ENCODE measurements around the gene ST3GAL2. TPM values are rescaled to one million over a fixed set of nuclear protein-coding genes. Genes with fewer than 3 reads are reported as not detected.

Gene ST3GAL2
- total and polyA plus RNA-seq, 2 donors (not counting 1 experiment from before 2014, with no cell fraction given) = 18.2 to 71.3 TPM

DNA sequence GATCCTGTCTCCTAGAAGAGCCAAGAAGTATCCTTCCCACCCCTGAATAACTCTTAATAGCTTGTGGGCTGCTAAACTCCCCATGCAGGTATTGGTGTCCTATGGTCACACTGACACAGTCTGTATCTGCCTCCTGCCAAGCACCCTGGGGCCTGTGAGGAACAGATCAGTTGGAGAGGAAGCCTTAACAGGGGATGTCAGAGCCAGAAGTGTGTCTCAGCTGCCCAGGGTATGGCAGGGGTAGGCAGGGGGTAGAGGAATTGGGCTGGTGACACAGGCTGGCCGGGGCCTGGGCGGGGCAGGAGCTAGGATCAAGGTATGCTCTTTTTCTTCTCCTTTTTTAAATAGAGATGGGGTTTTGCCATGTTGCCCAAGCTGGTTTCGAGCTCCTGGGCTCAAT lies 47.5 kb downstream of the ST3GAL2 start:
- intact Hi-C loops (cut with micrococcal nuclease) = no loop called here
- H3K27ac Mint-ChIP-seq = no peak overlapping the region
- TF ChIP-seq, protein P1, sequence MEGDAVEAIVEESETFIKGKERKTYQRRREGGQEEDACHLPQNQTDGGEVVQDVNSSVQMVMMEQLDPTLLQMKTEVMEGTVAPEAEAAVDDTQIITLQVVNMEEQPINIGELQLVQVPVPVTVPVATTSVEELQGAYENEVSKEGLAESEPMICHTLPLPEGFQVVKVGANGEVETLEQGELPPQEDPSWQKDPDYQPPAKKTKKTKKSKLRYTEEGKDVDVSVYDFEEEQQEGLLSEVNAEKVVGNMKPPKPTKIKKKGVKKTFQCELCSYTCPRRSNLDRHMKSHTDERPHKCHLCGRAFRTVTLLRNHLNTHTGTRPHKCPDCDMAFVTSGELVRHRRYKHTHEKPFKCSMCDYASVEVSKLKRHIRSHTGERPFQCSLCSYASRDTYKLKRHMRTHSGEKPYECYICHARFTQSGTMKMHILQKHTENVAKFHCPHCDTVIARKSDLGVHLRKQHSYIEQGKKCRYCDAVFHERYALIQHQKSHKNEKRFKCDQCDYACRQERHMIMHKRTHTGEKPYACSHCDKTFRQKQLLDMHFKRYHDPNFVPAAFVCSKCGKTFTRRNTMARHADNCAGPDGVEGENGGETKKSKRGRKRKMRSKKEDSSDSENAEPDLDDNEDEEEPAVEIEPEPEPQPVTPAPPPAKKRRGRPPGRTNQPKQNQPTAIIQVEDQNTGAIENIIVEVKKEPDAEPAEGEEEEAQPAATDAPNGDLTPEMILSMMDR (IDR thresholded peaks at IDR 0.05) = no peak
- TF ChIP-seq EZH2 (IDR thresholded peaks at IDR 0.05; ENCODE audit: borderline replicate concordance, insufficient read depth, low read depth, low read length, poor library complexity, severe bottlenecking) = no peak
- Histone ChIP-seq H3K9me3 (ENCODE audit: control extremely low read depth in 1 of 3, control insufficient read depth in 2 of 3, insufficient read depth in 1 of 3, low read length in 2 of 3) (no peaks in the 10 kb centered on the region), H2AFZ (ENCODE audit: insufficient read depth, low read depth, low read length, poor library complexity, severe bottlenecking) (no peak overlapping the region), H4K20me1 (ENCODE audit: control insufficient read depth, insufficient read depth, low read length, poor library complexity, severe bottlenecking) (peaks cover 14% of the 10 kb centered on the region), H3K4me1 (ENCODE audit: control insufficient read depth in 2 of 2, insufficient read depth in 2 of 2, low read length in 2 of 2) (peaks cover 0 to 5% of the 10 kb centered on the region in 2 donors), H3K9ac (ENCODE audit: low read length) (no peak overlapping the region), H3K27ac (ENCODE audit: low read length in 2 of 2) (no peak overlapping the region), H3K36me3 (replicated peaks in 1 of 2; ENCODE audit: control extremely low read depth in 1 of 2, control insufficient read depth in 1 of 2, extremely low read depth in 1 of 2, insufficient read depth in 2 of 2, low read length in 1 of 2) (peaks cover 1 to 33% of the 10 kb centered on the region in 2 experiments), H3K79me2 (ENCODE audit: control insufficient read depth, insufficient read depth, low read length) (peaks cover 28% of the 10 kb centered on the region), H3K4me2 (replicated peaks; ENCODE audit: low read depth, low read length, poor library complexity, severe bottlenecking) (no peak overlapping the region), H3K27me3 (replicated peaks in 1 of 4; ENCODE audit: control extremely low read depth in 1 of 4, control insufficient read depth in 3 of 4, insufficient read depth in 4 of 4, low read length in 3 of 4) (no peaks in the 10 kb centered on the region), H3K4me3 (ENCODE audit: control extremely low read depth in 1 of 5, extremely low read depth in 1 of 5, insufficient read depth in 1 of 5, low read depth in 2 of 5, low read length in 4 of 5) (no peak overlapping the region)
- DNase-seq = no peak
- POLR2A ChIA-PET = interaction anchor here (0.5 to 0.7 kb wide), 3 partner anchors 15 to 106 kb away, joined by 3 to 4 read pairs (median 3); no protein-coding TSS in a partner anchor
- H3K4me1 Mint-ChIP-seq = peaks cover 4% of the 10 kb centered on the region
- H3K4me3 Mint-ChIP-seq = no peak overlapping the region
- H3K9me3 Mint-ChIP-seq (ENCODE audit: insufficient read depth) = no peaks in the 10 kb centered on the region
- CTCF ChIA-PET = interaction anchor here (1.3 to 1.7 kb wide), 2 partner anchors 10 to 27 kb away, joined by 4 to 7 read pairs; no protein-coding TSS in a partner anchor
- ATAC-seq (ENCODE audit: low read depth) = no peak
- WGBS (ENCODE audit: insufficient coverage) = 100% methylated on average over 2 of the region's 3 CpGs
- H3K27me3 Mint-ChIP-seq = no peaks in the 10 kb centered on the region

DNA sequence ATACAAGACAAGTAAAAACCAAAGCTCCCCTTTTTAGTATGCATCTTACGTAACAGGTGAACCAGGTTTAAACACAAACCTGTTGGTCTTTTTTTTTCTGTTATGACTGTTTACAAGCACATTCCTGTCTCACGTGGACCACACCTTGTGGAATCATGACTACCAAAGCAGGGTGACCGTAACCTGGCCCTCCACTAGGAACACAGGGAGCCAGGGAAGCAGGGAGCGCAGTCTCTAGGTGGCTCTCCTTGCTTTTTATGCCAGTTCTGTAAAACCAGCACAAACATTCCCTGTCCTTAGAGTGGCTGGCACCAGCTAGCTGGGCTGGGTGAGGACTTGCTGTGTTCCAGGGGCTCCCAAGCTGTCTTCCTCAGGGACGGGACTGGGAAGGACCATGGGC lies 48.1 kb downstream of the ST3GAL2 start:
- Histone ChIP-seq H3K27ac (ENCODE audit: low read length in 2 of 2) (no peak overlapping the region), H3K4me2 (replicated peaks; ENCODE audit: low read depth, low read length, poor library complexity, severe bottlenecking) (no peak overlapping the region), H2AFZ (ENCODE audit: insufficient read depth, low read depth, low read length, poor library complexity, severe bottlenecking) (no peak overlapping the region), H3K36me3 (replicated peaks in 1 of 2; ENCODE audit: control extremely low read depth in 1 of 2, control insufficient read depth in 1 of 2, extremely low read depth in 1 of 2, insufficient read depth in 2 of 2, low read length in 1 of 2) (peaks cover 1 to 33% of the 10 kb centered on the region in 2 experiments), H3K27me3 (replicated peaks in 1 of 4; ENCODE audit: control extremely low read depth in 1 of 4, control insufficient read depth in 3 of 4, insufficient read depth in 4 of 4, low read length in 3 of 4) (no peaks in the 10 kb centered on the region), H3K9ac (ENCODE audit: low read length) (no peak overlapping the region), H3K4me3 (ENCODE audit: control extremely low read depth in 1 of 5, extremely low read depth in 1 of 5, insufficient read depth in 1 of 5, low read depth in 2 of 5, low read length in 4 of 5) (no peak overlapping the region), H3K9me3 (ENCODE audit: control extremely low read depth in 1 of 3, control insufficient read depth in 2 of 3, insufficient read depth in 1 of 3, low read length in 2 of 3) (no peaks in the 10 kb centered on the region), H4K20me1 (ENCODE audit: control insufficient read depth, insufficient read depth, low read length, poor library complexity, severe bottlenecking) (peaks cover 14% of the 10 kb centered on the region), H3K4me1 (ENCODE audit: control insufficient read depth in 2 of 2, insufficient read depth in 2 of 2, low read length in 2 of 2) (peaks cover 0 to 5% of the 10 kb centered on the region in 2 donors), H3K79me2 (ENCODE audit: control insufficient read depth, insufficient read depth, low read length) (peaks cover 24% of the 10 kb centered on the region)
- WGBS (ENCODE audit: insufficient coverage) = 93% methylated on average over 4 of the region's 5 CpGs
- POLR2A ChIA-PET = interaction anchor here (0.6 kb wide), 1 partner anchor 48 kb away, joined by 3 read pairs; no protein-coding TSS in a partner anchor
- Mint-ChIP-seq H3K27ac (no peak overlapping the region), H3K4me3 (no peak overlapping the region), H3K9me3 (ENCODE audit: insufficient read depth) (no peaks in the 10 kb centered on the region), H3K4me1 (peaks cover 4% of the 10 kb centered on the region), H3K27me3 (no peaks in the 10 kb centered on the region)
- TF ChIP-seq EZH2 (IDR thresholded peaks at IDR 0.05; ENCODE audit: borderline replicate concordance, insufficient read depth, low read depth, low read length, poor library complexity, severe bottlenecking) = no peak
- TF ChIP-seq, protein P1 (IDR thresholded peaks at IDR 0.05) = no peak
- intact Hi-C loops (cut with micrococcal nuclease) = no loop called here
- no peak for DNase-seq
- no peak for ATAC-seq (ENCODE audit: low read depth)
- CTCF ChIA-PET = interaction anchor here (0.7 kb wide), 1 partner anchor 9 kb away, joined by 3 read pairs; no protein-coding TSS in a partner anchor

Measured in B cell (primary cell).